ENCODE data around the gene CNTLN. TPM values are rescaled to one million over a fixed set of nuclear protein-coding genes. Genes with fewer than 3 reads are reported as not detected.

The CNTLN gene, protein sequence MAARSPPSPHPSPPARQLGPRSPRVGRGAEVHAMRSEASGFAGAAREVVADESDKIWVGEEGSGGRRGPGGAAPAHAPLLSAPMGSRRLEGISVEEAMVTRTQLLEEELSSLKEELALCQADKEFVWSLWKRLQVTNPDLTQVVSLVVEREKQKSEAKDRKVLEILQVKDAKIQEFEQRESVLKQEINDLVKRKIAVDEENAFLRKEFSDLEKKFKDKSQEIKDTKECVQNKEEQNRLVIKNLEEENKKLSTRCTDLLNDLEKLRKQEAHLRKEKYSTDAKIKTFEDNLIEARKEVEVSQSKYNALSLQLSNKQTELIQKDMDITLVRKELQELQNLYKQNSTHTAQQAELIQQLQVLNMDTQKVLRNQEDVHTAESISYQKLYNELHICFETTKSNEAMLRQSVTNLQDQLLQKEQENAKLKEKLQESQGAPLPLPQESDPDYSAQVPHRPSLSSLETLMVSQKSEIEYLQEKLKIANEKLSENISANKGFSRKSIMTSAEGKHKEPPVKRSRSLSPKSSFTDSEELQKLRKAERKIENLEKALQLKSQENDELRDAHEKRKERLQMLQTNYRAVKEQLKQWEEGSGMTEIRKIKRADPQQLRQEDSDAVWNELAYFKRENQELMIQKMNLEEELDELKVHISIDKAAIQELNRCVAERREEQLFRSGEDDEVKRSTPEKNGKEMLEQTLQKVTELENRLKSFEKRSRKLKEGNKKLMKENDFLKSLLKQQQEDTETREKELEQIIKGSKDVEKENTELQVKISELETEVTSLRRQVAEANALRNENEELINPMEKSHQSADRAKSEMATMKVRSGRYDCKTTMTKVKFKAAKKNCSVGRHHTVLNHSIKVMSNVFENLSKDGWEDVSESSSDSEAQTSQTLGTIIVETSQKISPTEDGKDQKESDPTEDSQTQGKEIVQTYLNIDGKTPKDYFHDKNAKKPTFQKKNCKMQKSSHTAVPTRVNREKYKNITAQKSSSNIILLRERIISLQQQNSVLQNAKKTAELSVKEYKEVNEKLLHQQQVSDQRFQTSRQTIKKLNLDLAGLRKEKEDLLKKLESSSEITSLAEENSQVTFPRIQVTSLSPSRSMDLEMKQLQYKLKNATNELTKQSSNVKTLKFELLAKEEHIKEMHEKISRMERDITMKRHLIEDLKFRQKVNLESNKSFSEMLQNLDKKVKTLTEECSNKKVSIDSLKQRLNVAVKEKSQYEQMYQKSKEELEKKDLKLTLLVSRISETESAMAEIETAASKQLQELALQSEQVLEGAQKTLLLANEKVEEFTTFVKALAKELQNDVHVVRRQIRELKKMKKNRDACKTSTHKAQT (N-terminal part only)
- total RNA-seq (2014; rRNA removed; shearing (Covaris generic)) = 5.8 and 6.2 TPM in 2 replicates
- polyA plus RNA-seq (2015; cell fraction: cytosol; rRNA removed) = 6.3 and 7.6 TPM in 2 replicates
- 5.8 and 6.6 TPM in 2 replicates for polyA plus RNA-seq (2015; cell fraction: nucleus; rRNA removed)

DNA sequence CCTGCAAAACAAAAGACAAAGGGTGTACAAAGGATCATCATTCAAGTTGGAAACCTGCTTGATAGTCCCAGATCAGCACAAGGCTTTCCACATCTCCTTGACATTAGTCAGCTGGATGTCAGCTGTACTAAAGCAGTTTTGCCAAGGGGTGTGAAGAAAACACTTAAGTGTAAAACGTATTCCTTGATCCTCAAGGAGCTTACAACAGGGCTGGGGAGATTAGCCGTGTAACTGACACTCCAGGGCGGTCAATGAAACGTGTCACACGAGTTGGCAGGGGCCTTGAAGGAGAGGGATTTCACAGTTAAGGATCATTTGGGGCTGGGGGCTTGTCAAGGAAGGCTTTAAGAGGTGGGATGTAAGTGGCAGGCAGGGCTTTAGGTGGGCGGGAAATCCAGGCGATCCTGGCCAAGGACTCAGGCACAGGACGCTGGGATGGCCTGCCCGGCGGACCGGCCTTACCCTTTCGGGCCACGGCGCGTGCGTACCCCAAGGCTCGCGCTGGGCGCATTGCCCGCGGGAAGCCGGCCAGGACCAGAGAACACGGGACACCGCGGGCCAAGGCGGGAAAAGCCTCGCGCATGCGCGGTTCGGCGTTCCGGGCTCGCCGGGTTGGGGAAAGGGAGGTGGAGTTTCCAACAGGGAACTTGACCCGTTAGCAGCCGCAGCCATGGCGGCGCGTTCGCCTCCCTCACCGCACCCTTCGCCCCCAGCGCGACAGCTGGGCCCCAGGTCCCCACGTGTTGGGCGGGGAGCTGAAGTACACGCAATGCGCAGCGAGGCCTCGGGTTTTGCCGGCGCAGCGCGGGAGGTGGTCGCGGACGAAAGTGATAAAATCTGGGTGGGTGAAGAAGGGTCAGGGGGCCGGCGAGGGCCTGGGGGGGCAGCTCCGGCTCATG lies at the start of gene CNTLN:
Gene CNTLN, plus strand, starts transcription at position 645 of the 899 bp plus-strand sequence. Its CDS starts 26 bp downstream, at position 671.
- peak; percentile 90 for DNase-seq (ENCODE audit: low read depth)

DNA sequence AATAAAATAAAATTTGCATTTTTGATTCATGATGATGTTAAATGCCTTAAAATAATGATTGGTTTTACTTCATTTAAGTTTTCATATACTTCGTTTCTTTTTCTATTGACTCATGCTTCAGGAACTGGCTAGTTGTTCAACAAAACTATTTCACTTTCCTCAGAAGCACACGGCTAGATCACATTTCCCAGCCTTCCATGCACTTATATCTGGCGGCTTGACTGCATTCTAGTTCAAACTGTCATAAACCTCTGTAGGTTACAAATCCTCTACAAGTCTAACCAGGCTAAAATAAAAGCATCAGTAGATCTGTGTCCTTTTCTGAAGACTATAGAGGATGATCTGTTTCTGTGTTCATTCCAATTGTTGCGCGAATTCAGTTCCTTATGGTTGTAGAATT lies 46.3 kb upstream of the CNTLN start:
- peak; percentile 4 for DNase-seq (ENCODE audit: low read depth)

DNA sequence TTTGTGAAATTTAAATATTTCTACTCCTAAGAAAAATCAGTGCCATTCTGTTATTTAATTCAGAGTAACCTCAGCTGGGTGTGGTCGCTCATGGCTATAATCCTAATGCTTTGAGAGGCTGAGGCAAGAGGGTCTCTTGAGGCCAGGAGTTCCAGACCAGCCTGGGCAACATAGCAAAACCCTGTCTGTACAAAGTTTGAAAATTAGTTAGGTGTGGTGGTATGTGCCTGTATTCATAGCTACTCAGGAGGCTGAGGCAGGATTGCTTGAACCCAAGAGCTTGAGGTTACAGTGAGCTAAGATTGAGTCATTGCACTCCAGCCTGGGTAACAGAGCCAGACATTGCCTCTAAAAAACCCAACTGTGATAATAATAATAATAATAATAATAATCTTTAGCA lies 44.8 kb upstream of the CNTLN start:
- DNase-seq (ENCODE audit: low read depth) = peak; percentile 20

DNA sequence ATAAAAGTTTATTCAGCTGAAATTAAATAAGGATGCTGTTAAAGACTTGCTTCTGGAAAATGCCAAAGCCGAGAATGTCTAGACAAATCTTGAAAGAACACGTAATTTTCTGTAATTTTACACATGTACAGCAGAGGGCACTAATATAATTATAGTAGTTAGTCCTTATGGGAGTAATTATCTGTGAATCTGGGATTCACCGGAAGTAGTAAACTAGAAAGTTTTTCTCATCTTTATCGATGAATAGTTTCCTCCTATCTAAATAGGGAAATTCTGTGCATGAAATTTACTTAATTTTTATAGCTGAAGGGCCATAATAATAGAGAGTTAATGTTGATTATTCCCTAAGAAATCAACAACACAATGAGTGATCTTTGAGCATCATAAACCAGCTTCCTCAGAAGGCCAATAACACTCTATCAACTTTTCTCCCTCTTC lies 18.4 kb upstream of the CNTLN start:
- peak; percentile 47 for DNase-seq (ENCODE audit: low read depth)

DNA sequence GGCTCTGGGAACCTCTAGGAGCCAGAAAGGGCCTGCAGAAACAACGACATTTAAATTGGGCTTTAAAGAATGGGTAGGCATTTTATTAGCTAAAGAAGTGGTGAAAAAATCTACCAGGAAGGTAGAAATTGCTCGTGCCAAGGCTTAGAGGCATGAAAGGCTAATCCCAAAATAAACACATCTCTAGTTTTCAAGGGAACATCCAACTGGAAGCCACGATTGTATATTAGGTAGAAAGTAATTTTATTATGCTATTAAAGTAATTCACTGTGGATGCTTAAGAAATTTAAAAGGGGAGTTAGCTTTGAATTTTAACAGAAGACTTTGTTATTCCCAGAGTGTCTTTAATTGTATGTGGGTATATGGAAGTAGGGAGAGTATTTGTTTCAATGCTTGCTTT lies 17.5 kb upstream of the CNTLN start:
- DNase-seq (ENCODE audit: low read depth) = no peak

DNA sequence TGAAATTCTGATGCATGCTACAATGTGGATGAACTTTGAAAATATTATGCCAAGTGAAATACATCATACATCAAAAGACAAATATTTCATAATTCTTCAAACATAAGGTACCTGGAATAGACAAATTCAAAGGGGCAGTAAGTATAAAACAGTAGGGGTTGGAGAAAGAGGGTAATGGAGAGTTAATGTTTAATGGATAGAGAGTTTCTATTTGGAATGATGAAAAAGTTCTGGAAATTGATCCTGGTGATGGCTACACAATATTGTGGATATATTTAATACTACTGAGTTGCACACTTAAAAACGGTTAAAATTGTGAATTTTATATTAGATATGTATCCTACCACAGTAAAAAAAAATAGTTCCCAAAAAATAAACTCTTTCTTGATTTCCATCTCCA lies 14.6 kb upstream of the CNTLN start:
- DNase-seq (ENCODE audit: low read depth) = no peak

DNA sequence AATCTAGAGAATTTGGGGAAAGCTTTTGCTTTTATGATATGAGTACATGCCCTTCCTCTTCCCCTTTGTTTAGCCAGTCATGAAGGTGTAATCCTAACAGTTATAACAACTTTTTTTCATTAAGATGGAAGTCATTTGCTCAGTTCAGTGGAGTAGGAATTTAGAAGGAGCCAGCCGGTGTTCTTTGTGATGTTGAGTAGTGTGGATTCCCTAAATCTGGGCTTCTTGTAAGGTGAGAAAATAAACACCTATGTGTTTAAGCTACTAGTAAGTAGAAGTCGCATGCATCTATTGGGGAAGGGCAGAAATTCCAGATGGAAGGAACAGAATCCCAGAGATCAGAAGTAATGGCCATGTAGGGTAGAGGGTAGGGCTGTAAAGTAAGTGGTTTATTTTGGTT lies 13.6 kb upstream of the CNTLN start:
- DNase-seq (ENCODE audit: low read depth) = no peak

DNA sequence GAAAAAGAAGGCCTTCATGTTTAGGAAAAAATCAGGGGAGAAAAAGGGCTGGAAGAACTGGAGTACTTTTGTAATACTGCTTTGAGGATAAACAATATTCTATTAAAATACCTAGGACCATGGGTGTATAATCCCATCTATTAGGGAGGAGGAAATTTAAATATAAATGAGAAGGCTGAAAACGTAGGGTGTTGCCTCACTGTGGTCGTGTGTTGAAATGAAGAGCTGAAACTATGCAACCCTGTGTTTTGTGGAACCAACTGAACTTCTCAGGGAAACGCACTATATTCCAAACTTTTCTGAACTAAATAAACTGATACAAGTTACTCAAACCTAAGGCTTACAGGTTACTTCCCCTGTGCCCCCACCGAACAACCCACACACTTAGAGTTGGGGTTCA lies 4.5 kb upstream of the CNTLN start:
- DNase-seq (ENCODE audit: low read depth) = no peak

DNA sequence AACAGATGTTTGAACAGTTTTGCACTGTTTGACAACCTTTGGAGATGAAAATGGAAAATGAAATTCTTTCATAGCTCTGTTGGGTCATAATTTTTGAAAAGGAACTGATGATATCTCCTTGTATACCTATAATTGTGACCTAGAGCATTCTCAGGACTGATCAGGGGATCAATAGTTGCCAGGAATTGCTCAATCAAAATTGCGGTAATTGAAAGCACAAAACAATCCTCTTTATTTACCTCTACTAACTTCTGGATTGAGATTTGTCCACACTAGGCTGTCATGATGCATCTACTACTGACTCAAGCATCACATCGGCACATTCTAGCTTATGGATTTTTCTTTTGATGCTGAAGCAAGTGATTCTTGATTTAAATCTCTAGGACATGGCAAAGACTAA lies 4.1 kb upstream of the CNTLN start:
- DNase-seq (ENCODE audit: low read depth) = no peak

DNA sequence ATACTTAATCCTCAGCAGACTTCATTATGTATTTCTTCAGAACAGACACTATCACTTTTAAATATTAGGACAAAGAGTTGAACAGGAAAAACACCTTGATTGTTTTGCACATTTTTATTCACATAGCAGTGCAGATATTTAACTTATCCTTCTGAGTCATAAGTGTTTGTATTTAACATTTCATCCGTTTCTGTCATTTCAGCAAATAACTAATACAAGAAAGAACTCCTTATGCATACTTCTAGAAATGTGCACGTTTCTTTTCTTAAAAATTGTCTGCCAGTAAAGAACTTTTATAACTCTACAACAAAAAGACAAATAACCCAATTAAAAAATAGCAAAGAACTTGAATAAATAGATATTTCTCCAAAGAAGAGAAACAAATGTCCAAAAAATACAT lies 3.3 kb upstream of the CNTLN start:
- DNase-seq (ENCODE audit: low read depth) = no peak

DNA sequence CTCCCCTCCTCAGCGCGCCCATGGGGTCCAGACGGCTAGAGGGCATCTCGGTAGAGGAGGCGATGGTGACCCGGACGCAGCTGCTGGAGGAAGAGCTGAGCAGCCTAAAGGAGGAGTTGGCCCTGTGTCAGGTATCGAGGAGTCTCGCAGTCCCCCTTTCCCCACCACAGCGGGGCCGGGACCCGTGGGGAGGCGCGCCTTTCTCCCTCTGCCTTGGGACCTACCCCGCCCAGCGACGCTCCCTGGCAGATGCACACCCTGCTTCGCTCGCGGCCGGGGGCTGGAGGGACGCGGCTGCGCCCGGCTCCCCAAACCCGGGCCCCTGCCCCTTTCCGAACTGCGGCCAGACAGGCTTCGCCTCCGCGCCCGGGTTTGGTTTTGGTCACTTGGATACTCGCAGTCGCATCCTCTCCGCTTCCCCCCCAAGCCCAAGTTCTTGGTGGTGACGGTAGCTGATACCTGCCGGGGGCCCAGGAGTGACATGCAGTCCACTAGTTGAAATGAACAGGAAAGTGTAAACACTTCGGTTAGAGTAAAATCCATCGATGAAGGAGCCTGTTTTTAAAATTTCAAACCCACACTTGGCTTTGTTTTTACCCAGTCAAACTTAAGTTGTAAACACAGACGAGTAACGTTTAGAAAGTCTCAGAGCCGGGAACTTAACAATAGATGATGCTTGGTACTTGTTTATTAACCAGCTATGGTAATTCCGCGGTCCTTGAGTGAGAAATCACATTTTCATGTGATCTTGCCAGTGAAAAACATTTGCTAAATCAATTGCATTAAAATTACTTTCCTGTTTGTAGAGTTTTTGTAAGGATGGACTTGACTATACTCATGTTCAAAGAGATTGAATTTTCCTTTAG lies 688 bp downstream of the CNTLN start:
- peak; percentile 49 for DNase-seq (ENCODE audit: low read depth)

DNA sequence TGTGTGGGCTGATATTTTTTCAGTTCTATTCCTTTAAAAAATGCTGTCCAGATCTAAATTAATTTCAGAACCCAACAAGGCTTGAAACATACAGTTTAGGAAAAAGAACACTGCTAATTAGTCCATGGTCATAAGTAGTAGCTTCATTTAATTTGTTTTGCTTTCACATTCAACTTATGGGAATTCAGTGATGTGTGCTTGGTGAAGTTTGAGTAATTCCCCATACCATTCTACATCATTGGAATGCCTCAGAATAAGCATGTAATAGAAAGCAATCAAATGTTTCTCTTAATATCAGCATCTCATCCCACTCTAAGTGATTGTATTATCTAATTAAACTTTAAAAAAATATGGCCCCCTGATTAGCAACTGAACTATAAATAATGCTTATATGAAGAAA lies 2.7 kb downstream of the CNTLN start:
- DNase-seq (ENCODE audit: low read depth) = no peak

DNA sequence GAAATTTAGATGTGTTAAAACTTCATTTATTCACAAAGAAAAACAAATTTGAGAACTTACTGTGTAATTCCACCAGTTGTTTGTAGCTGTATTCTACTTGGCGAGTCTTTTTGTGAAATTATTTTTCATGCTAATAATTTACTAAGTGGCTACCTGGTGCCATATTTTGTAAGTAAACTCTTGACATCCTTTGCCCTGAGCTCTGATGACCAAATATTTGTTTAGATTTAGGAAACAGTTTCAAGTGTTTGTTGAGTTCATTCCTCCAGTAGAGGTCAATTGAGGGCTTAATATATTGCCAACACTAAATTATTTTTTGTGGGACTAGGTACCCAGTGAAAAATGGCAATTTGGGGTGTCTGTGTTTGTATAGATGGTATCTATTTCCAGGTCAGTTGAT lies 3.7 kb downstream of the CNTLN start:
- no peak for DNase-seq (ENCODE audit: low read depth)

DNA sequence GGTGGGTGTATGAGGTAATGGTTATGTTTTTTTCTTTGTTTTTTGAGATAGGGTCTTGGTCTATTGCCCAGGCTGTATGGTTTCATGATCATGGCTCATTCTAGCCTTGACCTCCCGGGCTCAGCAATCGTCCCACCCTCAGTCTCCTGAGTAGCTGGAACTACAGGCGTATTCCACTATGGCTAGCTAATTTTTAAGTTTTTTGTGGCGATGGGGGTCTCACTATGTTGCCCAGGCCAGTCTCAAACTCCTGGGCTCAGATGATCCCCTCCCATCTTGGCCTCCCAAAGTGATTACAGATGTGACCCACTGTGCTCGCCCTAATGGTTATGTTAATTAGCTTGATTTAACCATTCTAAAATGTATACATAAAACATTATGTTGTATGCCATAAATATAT lies 5.6 kb downstream of the CNTLN start:
- no peak for DNase-seq (ENCODE audit: low read depth)

DNA sequence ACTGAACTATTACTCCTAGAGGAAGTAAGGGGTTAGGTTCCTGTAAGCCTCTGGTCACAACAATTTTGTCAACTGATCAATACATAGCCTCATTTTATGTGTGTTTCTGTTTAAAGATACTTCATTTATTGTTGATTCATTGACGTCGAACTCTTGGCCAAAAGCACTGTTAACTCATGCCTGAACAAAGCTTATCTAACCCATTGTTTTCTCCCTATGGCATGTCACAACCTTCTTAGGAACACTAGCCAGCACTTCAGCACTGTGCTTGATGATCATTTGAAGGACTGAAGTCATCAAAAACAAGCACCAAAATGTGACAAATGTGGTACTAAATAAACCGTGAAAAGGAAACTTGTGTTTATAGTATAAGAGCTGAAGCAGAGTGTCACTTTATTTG lies 13.5 kb downstream of the CNTLN start:
- no peak for DNase-seq (ENCODE audit: low read depth)

DNA sequence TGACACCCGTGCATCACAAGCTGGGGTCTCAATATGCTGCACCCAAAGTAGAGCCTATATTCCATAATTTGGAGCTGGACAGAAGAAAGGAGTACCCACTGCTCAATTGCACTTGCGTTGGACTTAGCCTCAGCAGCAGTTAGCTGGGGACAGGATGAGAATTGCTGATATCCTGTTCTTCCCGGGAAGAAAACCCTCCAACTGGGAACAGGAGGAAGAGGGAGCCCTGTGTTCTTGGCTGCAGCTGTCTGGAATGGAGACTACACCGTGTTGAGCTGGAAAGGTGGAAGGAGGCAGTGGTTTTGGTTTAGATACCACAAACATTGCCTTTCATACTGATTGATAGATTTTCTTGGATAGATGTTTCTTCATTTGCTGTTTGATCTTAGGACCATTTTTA lies 24.6 kb downstream of the CNTLN start:
- DNase-seq (ENCODE audit: low read depth) = no peak

DNA sequence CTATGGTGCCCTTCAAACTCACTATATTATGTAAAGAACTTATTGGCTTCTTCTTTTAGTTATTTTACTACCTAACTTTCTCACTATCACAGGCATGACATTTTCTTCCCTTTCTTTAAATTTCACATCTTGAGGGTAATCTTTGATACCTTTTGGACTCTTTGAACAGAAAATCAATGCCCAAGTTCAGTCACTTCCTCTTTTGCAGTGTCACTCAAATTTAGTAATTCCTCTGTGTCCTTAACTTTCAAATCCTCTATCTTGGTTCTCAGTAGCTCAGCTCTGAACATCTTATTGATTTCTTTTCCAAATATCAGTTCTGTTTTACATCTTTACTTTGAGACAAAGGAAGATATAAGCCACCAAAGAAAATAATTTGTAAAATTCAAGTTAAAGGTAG lies 25.5 kb downstream of the CNTLN start:
- DNase-seq (ENCODE audit: low read depth) = no peak

DNA sequence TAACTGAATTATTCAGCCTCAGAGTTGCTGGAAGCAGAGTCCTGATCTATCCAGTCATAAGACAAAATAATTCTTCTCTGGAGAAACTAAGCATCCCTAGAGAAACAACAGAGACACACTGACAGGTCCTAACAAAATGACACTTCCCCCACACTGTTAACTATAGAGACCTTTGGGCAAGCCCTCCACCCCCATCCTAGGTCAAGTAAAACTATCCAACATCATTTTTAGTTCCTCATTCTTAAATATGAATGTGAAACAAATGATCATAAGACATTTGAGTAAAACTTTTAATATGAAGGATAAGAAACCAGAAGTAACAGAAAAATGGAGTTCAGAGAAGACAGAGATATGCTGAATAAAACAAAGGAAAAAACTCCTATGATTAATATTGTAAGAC lies 30.9 kb downstream of the CNTLN start:
- DNase-seq (ENCODE audit: low read depth) = no peak

DNA sequence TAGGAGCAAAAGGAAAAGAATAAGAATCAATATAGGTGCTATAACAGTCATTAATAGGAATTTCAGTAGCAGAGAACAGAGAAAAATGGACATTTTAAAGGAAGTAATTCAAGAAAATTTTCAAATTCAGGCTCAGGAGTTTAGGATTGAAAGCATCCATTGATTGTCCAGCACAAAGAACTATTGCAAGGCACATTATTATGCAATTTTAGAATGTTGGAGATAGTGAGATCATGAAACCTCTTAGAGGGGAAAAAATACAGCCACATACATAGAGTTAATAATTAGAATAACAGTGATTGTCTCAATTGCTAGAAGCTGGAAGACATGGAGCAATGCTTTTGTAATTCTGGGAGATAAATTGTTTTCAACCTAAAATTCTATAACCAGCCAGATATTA lies 31.5 kb downstream of the CNTLN start:
- no peak for DNase-seq (ENCODE audit: low read depth)

Measured in HT1080 (cell line).